Fibroblast of pulmonary artery (primary cell): ENCODE data around the gene PPHLN1.

ENCODE experiments used
- DNase-seq: peaks from one replicate; pipeline ENCODE4 v3.0.0-alpha.2; 2010; ENCODE audit warnings: low read depth
- H3K4me3 ChIP-seq: replicated peaks from 2 replicates; pipeline ENCODE4 v1.5.1; 2011; ENCODE audit warnings: low read depth, mild to moderate bottlenecking, control low read depth, low read length, moderate library complexity
- TF ChIP-seq, protein P1 (sequence below): IDR thresholded peaks from 2 replicates; pipeline ENCODE4 v1.5.1; 2011; ENCODE audit warnings: mild to moderate bottlenecking, control low read depth, low read length, inconsistent platforms; ENCODE audit errors: missing control alignments

Gene PPHLN1

DNA sequence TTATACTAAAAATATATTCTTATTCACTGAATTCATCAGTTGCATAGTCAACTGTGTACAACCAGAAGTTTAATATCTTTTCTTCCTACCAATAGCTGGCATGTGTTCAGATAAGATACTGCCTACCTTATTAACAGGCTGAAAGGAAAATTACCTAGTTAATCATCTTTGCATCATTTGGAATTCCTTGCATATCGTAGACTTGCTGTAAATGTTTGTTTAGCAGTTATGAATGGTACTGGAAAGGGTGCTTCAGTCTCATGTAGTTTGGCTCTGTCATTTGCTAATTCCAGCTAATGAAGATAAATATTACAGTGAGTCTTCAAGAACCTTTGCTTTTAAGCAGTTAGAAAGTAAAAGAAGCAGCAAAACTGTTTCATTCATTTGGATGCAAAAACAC is 84.4 kb downstream of the PPHLN1 start:
- TF ChIP-seq, protein P1, sequence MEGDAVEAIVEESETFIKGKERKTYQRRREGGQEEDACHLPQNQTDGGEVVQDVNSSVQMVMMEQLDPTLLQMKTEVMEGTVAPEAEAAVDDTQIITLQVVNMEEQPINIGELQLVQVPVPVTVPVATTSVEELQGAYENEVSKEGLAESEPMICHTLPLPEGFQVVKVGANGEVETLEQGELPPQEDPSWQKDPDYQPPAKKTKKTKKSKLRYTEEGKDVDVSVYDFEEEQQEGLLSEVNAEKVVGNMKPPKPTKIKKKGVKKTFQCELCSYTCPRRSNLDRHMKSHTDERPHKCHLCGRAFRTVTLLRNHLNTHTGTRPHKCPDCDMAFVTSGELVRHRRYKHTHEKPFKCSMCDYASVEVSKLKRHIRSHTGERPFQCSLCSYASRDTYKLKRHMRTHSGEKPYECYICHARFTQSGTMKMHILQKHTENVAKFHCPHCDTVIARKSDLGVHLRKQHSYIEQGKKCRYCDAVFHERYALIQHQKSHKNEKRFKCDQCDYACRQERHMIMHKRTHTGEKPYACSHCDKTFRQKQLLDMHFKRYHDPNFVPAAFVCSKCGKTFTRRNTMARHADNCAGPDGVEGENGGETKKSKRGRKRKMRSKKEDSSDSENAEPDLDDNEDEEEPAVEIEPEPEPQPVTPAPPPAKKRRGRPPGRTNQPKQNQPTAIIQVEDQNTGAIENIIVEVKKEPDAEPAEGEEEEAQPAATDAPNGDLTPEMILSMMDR: no peak
- no peak for DNase-seq
- H3K4me3 ChIP-seq: no peak overlapping the region

DNA sequence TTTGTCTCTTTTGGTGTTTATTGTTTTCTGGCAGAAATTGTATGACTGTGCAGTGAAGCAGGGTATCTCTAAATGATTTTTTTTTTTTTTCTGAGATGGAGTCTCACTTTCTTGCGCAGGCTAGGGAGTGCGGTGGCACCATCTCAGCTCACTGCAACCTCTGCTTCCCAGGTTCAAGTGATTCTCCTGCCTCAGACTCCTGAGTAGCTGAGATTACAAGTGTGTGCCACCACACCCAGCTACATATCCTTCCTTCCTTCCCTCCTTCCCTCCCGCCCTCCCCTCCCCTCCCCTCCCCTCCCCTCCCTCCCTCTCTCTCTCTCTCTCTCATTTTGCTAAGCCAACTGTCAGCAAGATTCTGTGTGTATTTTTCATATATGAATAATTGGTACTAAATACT is 94.4 kb downstream of the PPHLN1 start:
- DNase-seq: no peak
- TF ChIP-seq, protein P1: no peak
- H3K4me3 ChIP-seq: no peak overlapping the region

DNA sequence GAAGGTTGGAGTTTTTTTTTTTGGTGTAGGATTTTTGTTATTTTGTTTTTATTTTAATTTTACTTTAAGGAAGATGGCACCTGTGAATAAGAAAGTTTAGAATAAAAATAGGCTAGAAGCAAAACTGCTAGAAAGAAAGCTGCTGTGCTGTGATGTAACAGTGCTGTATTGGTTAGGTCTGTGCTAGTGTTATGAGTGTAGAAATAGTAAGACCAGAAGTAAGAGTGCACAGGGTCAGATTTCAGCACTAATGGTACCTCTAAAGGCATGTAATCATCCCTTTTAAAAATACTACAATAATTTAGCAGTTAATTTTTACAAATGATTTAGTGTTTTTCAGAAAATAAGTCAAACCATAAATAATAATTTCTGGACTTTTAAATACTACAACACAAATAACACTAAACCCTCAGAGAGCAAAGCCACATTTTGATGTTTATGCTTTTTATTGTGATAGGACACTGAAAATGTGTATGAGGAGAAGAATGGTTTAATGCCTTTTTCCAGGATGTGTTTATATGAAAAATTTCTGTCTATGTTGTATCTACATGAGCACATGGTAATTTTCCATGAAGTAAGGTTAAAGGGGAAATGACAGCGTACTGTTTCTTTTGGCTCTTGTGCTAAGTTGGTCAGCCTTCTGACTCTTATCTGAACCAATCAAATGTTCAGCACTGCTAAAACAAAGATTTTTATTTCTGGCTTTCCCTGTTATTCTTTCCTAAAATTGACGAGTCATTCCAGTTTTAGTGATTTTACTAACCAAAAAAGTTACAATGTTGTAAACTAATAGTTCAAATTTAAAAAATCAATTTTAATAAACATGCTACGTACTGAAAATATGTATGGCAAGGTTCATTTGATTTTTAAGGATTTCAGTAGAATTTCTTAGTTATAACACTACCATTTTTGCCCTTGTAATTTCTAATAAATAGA is 96.1 kb downstream of the PPHLN1 start:
- peak; percentile 85 for DNase-seq
- H3K4me3 ChIP-seq: no peak overlapping the region
- TF ChIP-seq, protein P1: no peak

DNA sequence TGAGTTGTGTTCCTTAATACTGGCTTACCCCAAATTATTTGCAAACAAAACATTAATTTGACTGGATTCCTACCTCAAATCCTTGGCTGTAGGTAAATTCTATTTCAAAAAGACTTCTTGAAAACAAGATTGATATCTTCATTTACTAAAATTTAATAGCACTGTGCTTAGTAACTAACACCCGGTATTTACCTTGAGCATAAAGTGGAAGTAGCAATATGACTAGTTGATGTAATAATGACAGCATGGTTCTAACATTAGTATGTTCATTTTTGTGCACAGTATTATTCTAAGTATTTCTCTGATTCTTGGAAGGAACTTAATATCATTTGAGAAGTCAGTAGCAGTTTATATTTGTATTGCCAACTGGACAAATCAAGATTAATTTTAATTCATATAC is 96.8 kb downstream of the PPHLN1 start:
- H3K4me3 ChIP-seq: no peak overlapping the region
- DNase-seq: no peak
- TF ChIP-seq, protein P1: no peak

DNA sequence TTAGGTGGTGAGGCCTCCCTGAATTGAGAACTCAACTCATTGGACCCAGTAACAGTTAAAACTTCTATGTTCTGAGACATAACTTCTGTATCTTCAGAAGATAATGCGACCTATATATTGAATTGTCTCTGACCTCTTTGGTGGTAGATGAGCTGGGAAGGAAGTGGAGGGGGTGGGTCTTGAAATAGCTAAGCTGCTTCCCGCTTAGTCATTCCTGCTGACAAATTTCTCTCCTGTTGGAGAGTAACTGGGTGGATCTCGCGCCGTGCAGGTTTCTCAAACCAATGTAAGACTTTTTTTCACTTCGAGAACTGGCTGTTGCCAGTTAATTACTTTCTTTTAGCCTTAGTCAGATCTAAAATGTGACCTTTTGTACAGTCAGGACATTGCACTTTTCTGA is 100.8 kb downstream of the PPHLN1 start:
- TF ChIP-seq, protein P1: no peak
- H3K4me3 ChIP-seq: no peak overlapping the region
- DNase-seq: peak; percentile 77

DNA sequence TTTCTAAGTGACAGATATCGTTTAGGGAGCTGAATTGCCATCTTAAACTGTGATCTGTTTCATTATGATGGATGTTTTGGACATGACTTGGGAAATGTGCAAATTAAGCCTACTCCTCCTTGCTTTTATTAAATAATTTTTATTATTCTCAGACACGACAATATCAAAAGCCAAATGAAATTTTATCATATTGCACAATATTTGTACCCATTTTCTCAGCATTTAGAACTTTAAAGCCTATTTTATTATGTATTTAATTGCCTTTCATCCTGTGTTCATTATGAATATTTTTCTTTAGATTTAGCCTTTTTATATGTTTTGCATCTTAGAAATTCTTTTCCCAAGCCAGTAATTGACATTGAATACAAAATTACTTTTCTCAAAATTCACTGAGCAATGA is 102.9 kb downstream of the PPHLN1 start:
- H3K4me3 ChIP-seq: no peak overlapping the region
- TF ChIP-seq, protein P1: no peak
- no peak for DNase-seq
